Measurements from ENCODE around the gene OPN1MW3. TPM values are rescaled to one million over a fixed set of nuclear protein-coding genes. Genes with fewer than 3 reads are reported as not detected.

The OPN1MW3 gene
- total and polyA plus RNA-seq, 4 donors, result not detected

- DNase-seq (no peak), ATAC-seq (ENCODE audit: insufficient read depth, low FRiP score) (no peak)
- no peaks in the 10 kb centered on the region for H3K27me3 ChIP-seq (ENCODE audit: control insufficient read depth in 3 of 3, insufficient read depth in 3 of 3, low read length in 2 of 3)
- H3K9ac ChIP-seq (ENCODE audit: insufficient read depth in 1 of 2, low read length in 2 of 2), result no peak overlapping the region
- H3K4me3 ChIP-seq, result no peak overlapping the region
- H3K4me1 ChIP-seq (ENCODE audit: control insufficient read depth in 5 of 5, insufficient read depth in 5 of 5, low read length in 5 of 5), result no peaks in the 10 kb centered on the region
- H3K27ac ChIP-seq (ENCODE audit: low read depth in 1 of 2, low read length in 1 of 2), result no peak overlapping the region
- no peak for TF ChIP-seq CTCF (IDR thresholded peaks at IDR 0.05; ENCODE audit: control extremely low read depth, extremely low read depth)
- 72 to 76% methylated on average over 6 to 8 of the region's 8 CpGs for WGBS, 2 donors
- H3K36me3 ChIP-seq (ENCODE audit: control insufficient read depth in 4 of 4, insufficient read depth in 4 of 4, low read length in 4 of 4), result no peaks in the 10 kb centered on the region
- H3K9me3 ChIP-seq (ENCODE audit: control insufficient read depth in 4 of 4, insufficient read depth in 3 of 4, low read length in 3 of 4), result no peaks in the 10 kb centered on the region
These were observed 46.1 kb downstream of the OPN1MW3 start for GRCh38 chrX:154303476-154303875.

- no peak for TF ChIP-seq CTCF (IDR thresholded peaks at IDR 0.05; ENCODE audit: control extremely low read depth, extremely low read depth)
- WGBS, 2 donors, result 84 to 86% methylated on average over 10 of the region's 10 CpGs
- DNase-seq, result no peak
- no peak overlapping the region for H3K27ac ChIP-seq (ENCODE audit: low read depth in 1 of 2, low read length in 1 of 2)
- H3K9ac ChIP-seq (ENCODE audit: insufficient read depth in 1 of 2, low read length in 2 of 2), result no peak overlapping the region
- no peak overlapping the region for H3K4me3 ChIP-seq
- H3K27me3 ChIP-seq (ENCODE audit: control insufficient read depth in 3 of 3, insufficient read depth in 3 of 3, low read length in 2 of 3), result no peaks in the 10 kb centered on the region
- no peaks in the 10 kb centered on the region for H3K9me3 ChIP-seq (ENCODE audit: control insufficient read depth in 4 of 4, insufficient read depth in 3 of 4, low read length in 3 of 4)
- no peaks in the 10 kb centered on the region for H3K36me3 ChIP-seq (ENCODE audit: control insufficient read depth in 4 of 4, insufficient read depth in 4 of 4, low read length in 4 of 4)
- no peak for ATAC-seq (ENCODE audit: insufficient read depth, low FRiP score)
- H3K4me1 ChIP-seq (ENCODE audit: control insufficient read depth in 5 of 5, insufficient read depth in 5 of 5, low read length in 5 of 5), result no peaks in the 10 kb centered on the region
These were observed 47.5 kb downstream of the OPN1MW3 start for GRCh38 chrX:154304846-154305245.

GRCh38 chrX:154305541-154306205, 48.3 kb downstream of the OPN1MW3 start:
- H3K9me3 ChIP-seq (ENCODE audit: control insufficient read depth in 4 of 4, insufficient read depth in 3 of 4, low read length in 3 of 4), result no peaks in the 10 kb centered on the region
- H3K27ac ChIP-seq (ENCODE audit: low read depth in 1 of 2, low read length in 1 of 2), result no peak overlapping the region
- H3K4me3 ChIP-seq, result no peak overlapping the region
- no peaks in the 10 kb centered on the region for H3K36me3 ChIP-seq (ENCODE audit: control insufficient read depth in 4 of 4, insufficient read depth in 4 of 4, low read length in 4 of 4)
- DNase-seq, result no peak
- WGBS, 2 donors, result 68 to 87% methylated on average over 9 to 11 of the region's 11 CpGs
- H3K27me3 ChIP-seq (ENCODE audit: control insufficient read depth in 3 of 3, insufficient read depth in 3 of 3, low read length in 2 of 3), result no peaks in the 10 kb centered on the region
- no peak overlapping the region for H3K9ac ChIP-seq (ENCODE audit: insufficient read depth in 1 of 2, low read length in 2 of 2)
- no peak for ATAC-seq (ENCODE audit: insufficient read depth, low FRiP score)
- no peak for TF ChIP-seq CTCF (IDR thresholded peaks at IDR 0.05; ENCODE audit: control extremely low read depth, extremely low read depth)
- no peaks in the 10 kb centered on the region for H3K4me1 ChIP-seq (ENCODE audit: control insufficient read depth in 5 of 5, insufficient read depth in 5 of 5, low read length in 5 of 5)

GRCh38 chrX:154307202-154307601, 49.8 kb downstream of the OPN1MW3 start:
- Histone ChIP-seq H3K27me3 (ENCODE audit: control insufficient read depth in 3 of 3, insufficient read depth in 3 of 3, low read length in 2 of 3) (no peaks in the 10 kb centered on the region), H3K9me3 (ENCODE audit: control insufficient read depth in 4 of 4, insufficient read depth in 3 of 4, low read length in 3 of 4) (no peaks in the 10 kb centered on the region), H3K4me1 (ENCODE audit: control insufficient read depth in 5 of 5, insufficient read depth in 5 of 5, low read length in 5 of 5) (no peaks in the 10 kb centered on the region), H3K27ac (ENCODE audit: low read depth in 1 of 2, low read length in 1 of 2) (no peak overlapping the region), H3K9ac (ENCODE audit: insufficient read depth in 1 of 2, low read length in 2 of 2) (no peak overlapping the region), H3K4me3 (no peak overlapping the region), H3K36me3 (ENCODE audit: control insufficient read depth in 4 of 4, insufficient read depth in 4 of 4, low read length in 4 of 4) (no peaks in the 10 kb centered on the region)
- no peak for TF ChIP-seq CTCF (IDR thresholded peaks at IDR 0.05; ENCODE audit: control extremely low read depth, extremely low read depth)
- WGBS, 2 donors, result 82 to 96% methylated on average over 6 of the region's 6 CpGs
- DNase-seq (no peak), ATAC-seq (ENCODE audit: insufficient read depth, low FRiP score) (no peak)
